ENCODE results near the gene ZC3H10. TPM values are rescaled to one million over a fixed set of nuclear protein-coding genes. Genes with fewer than 3 reads are reported as not detected.

The ZC3H10 gene
- total and polyA plus RNA-seq, 2 of the 13 experiments (the other 11 are each of a cell fraction or from before 2014, with no cell fraction given): 0.70 to 2.3 TPM

DNA sequence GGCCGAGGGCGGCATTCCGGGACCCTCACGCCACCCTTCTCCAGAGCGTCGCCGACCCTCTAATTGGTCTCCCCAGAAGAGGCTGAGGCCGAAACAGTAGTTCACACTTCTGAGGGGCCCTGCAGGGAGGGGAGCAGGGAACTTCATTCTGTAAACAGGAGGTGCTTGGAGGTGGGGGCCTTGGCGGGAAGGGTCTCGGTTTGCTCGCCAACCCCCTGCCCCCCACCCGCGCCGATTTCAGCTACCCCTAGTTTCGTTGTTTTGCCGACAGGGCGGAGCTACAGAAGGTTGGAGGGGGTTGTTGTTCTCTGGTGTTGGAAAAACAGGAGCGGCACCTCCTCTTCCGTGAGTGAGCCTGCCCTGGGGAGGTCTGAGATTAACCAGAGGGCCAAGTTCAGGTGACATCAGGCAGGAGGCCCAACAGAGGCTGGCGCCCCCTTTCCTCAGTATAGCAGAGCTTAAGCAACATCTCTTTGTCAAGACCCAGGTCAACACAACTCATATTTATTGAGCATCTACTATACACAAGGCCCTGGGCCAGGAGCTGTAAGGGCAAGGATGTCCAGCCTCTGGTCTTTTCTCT is 37.4 kb upstream of the ZC3H10 start (continued):
- TF ChIP-seq, protein P1, sequence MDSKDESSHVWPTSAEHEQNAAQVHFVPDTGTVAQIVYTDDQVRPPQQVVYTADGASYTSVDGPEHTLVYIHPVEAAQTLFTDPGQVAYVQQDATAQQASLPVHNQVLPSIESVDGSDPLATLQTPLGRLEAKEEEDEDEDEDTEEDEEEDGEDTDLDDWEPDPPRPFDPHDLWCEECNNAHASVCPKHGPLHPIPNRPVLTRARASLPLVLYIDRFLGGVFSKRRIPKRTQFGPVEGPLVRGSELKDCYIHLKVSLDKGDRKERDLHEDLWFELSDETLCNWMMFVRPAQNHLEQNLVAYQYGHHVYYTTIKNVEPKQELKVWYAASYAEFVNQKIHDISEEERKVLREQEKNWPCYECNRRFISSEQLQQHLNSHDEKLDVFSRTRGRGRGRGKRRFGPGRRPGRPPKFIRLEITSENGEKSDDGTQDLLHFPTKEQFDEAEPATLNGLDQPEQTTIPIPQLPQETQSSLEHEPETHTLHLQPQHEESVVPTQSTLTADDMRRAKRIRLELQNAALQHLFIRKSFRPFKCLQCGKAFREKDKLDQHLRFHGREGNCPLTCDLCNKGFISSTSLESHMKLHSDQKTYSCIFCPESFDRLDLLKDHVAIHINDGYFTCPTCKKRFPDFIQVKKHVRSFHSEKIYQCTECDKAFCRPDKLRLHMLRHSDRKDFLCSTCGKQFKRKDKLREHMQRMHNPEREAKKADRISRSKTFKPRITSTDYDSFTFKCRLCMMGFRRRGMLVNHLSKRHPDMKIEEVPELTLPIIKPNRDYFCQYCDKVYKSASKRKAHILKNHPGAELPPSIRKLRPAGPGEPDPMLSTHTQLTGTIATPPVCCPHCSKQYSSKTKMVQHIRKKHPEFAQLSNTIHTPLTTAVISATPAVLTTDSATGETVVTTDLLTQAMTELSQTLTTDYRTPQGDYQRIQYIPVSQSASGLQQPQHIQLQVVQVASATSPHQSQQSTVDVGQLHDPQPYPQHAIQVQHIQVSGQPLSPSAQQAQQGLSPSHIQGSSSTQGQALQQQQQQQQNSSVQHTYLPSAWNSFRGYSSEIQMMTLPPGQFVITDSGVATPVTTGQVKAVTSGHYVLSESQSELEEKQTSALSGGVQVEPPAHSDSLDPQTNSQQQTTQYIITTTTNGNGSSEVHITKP (CRISPR knock-in tag; IDR thresholded peaks at IDR 0.05; ENCODE audit: low read depth): peak; percentile 93; the same call in 1 of the 2 replicates
- TF ChIP-seq CREM (IDR thresholded peaks at IDR 0.05): peak; percentile 82
- no peak for TF ChIP-seq CREM (CRISPR knock-in tag; IDR thresholded peaks at IDR 0.05)
- peak; percentile 23; the same call in 1 of the 2 replicates for TF ChIP-seq NFYC (CRISPR knock-in tag; IDR thresholded peaks at IDR 0.05)
- no peak for TF ChIP-seq RBM22 (optimal IDR thresholded peaks at IDR 0.05; ENCODE audit: low read length)
- TF ChIP-seq ZMYM3 (CRISPR knock-in tag; IDR thresholded peaks at IDR 0.05): peak; percentile 95
- no peak for TF ChIP-seq PTBP1 (IDR thresholded peaks at IDR 0.05; ENCODE audit: low read depth, low read length, poor library complexity, severe bottlenecking)
- TF ChIP-seq ELF3 (CRISPR knock-in tag; IDR thresholded peaks at IDR 0.05): peak; percentile 90
- no peak for TF ChIP-seq ZNF10 (CRISPR knock-in tag; IDR thresholded peaks at IDR 0.05; ENCODE audit: borderline replicate concordance, low read depth)
- TF ChIP-seq, protein P2, sequence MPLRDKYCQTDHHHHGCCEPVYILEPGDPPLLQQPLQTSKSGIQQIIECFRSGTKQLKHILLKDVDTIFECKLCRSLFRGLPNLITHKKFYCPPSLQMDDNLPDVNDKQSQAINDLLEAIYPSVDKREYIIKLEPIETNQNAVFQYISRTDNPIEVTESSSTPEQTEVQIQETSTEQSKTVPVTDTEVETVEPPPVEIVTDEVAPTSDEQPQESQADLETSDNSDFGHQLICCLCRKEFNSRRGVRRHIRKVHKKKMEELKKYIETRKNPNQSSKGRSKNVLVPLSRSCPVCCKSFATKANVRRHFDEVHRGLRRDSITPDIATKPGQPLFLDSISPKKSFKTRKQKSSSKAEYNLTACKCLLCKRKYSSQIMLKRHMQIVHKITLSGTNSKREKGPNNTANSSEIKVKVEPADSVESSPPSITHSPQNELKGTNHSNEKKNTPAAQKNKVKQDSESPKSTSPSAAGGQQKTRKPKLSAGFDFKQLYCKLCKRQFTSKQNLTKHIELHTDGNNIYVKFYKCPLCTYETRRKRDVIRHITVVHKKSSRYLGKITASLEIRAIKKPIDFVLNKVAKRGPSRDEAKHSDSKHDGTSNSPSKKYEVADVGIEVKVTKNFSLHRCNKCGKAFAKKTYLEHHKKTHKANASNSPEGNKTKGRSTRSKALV (CRISPR knock-in tag; IDR thresholded peaks at IDR 0.05): no peak
- TF ChIP-seq MATR3 (CRISPR knock-in tag; IDR thresholded peaks at IDR 0.05): no peak
- TF ChIP-seq PHF8 (CRISPR knock-in tag; IDR thresholded peaks at IDR 0.05): no peak; the same call in 1 of the 2 replicates
- 0 out of 2 replicates have a peak, but pooled peaks have one; percentile 22 for TF ChIP-seq CAMTA2 (CRISPR knock-in tag; IDR thresholded peaks at IDR 0.05; ENCODE audit: borderline replicate concordance)
- TF ChIP-seq DMAP1 (CRISPR knock-in tag; IDR thresholded peaks at IDR 0.05): peak; percentile 20; the same call in 1 of the 2 replicates
- peak; percentile 10; the same call in 1 of the 2 replicates for TF ChIP-seq CREB1 (IDR thresholded peaks at IDR 0.05)
- peak; percentile 56; the same call in 1 of the 2 replicates for TF ChIP-seq CREB1 (CRISPR knock-in tag; IDR thresholded peaks at IDR 0.05)
- peak; percentile 64; the same call in 1 of the 2 replicates for TF ChIP-seq HMG20B (CRISPR knock-in tag; conservative IDR thresholded peaks at IDR 0.05)
- no peak; the same call in 1 of the 2 replicates for TF ChIP-seq ZSCAN9 (CRISPR knock-in tag; IDR thresholded peaks at IDR 0.05; ENCODE audit: borderline replicate concordance)
- TF ChIP-seq, protein P3, sequence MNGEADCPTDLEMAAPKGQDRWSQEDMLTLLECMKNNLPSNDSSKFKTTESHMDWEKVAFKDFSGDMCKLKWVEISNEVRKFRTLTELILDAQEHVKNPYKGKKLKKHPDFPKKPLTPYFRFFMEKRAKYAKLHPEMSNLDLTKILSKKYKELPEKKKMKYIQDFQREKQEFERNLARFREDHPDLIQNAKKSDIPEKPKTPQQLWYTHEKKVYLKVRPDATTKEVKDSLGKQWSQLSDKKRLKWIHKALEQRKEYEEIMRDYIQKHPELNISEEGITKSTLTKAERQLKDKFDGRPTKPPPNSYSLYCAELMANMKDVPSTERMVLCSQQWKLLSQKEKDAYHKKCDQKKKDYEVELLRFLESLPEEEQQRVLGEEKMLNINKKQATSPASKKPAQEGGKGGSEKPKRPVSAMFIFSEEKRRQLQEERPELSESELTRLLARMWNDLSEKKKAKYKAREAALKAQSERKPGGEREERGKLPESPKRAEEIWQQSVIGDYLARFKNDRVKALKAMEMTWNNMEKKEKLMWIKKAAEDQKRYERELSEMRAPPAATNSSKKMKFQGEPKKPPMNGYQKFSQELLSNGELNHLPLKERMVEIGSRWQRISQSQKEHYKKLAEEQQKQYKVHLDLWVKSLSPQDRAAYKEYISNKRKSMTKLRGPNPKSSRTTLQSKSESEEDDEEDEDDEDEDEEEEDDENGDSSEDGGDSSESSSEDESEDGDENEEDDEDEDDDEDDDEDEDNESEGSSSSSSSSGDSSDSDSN (CRISPR knock-in tag; IDR thresholded peaks at IDR 0.05): no peak; the same call in 1 of the 2 replicates
- TF ChIP-seq ZNF660 (CRISPR knock-in tag; IDR thresholded peaks at IDR 0.05; ENCODE audit: borderline replicate concordance, low read depth): no peak
- 0 out of 2 replicates have a peak, but pooled peaks have one; percentile 67 for TF ChIP-seq ADNP (CRISPR knock-in tag; IDR thresholded peaks at IDR 0.05)
- TF ChIP-seq, protein P4, sequence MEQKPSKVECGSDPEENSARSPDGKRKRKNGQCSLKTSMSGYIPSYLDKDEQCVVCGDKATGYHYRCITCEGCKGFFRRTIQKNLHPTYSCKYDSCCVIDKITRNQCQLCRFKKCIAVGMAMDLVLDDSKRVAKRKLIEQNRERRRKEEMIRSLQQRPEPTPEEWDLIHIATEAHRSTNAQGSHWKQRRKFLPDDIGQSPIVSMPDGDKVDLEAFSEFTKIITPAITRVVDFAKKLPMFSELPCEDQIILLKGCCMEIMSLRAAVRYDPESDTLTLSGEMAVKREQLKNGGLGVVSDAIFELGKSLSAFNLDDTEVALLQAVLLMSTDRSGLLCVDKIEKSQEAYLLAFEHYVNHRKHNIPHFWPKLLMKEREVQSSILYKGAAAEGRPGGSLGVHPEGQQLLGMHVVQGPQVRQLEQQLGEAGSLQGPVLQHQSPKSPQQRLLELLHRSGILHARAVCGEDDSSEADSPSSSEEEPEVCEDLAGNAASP (CRISPR knock-in tag; IDR thresholded peaks at IDR 0.05; ENCODE audit: borderline replicate concordance): no peak

All from HepG2 (cell line).